ENCODE measurements around the gene FLCN. TPM values are rescaled to one million over a fixed set of nuclear protein-coding genes. Genes with fewer than 3 reads are reported as not detected.

Gene FLCN
- total and polyA plus RNA-seq, 3 donors from 2014 or later, result 47.9 to 159 (median 129) TPM

DNA sequence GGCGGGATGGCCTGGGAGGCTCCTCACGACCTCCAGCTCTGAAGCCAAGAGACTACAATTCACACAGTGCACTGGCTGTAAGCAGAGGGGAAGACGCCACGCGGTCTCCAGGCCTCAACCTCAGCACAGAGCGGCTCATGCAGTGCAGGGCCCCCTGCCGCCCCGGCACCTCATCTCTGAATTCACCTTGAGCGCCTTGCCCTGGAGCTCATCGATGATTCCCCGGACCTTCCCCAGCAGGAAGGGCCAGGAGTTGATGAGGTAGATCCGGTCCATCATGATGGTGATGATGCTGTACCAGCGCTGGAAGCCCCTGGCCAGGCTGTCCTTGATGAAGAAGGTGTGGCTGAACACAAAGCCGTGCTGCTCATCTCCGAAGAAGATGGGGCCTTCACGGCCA, 13.2 kb downstream of the FLCN start:
- TF ChIP-seq POLR2A (IDR thresholded peaks at IDR 0.05), result no peak
- TF ChIP-seq, protein P1, sequence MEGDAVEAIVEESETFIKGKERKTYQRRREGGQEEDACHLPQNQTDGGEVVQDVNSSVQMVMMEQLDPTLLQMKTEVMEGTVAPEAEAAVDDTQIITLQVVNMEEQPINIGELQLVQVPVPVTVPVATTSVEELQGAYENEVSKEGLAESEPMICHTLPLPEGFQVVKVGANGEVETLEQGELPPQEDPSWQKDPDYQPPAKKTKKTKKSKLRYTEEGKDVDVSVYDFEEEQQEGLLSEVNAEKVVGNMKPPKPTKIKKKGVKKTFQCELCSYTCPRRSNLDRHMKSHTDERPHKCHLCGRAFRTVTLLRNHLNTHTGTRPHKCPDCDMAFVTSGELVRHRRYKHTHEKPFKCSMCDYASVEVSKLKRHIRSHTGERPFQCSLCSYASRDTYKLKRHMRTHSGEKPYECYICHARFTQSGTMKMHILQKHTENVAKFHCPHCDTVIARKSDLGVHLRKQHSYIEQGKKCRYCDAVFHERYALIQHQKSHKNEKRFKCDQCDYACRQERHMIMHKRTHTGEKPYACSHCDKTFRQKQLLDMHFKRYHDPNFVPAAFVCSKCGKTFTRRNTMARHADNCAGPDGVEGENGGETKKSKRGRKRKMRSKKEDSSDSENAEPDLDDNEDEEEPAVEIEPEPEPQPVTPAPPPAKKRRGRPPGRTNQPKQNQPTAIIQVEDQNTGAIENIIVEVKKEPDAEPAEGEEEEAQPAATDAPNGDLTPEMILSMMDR (IDR thresholded peaks at IDR 0.05), result no peak
- intact Hi-C loops (cut with DNase I; ENCODE audit: low total_unique reads), result no loop called here
- Histone ChIP-seq H3K36me3 (ENCODE audit: low read depth, missing control alignments) (no peaks in the 10 kb centered on the region), H3K4me3 (no peak overlapping the region), H3K27me3 (no peaks in the 10 kb centered on the region), H3K9me3 (no peaks in the 10 kb centered on the region), H3K27ac (no peak overlapping the region), H3K4me1 (peaks cover 6% of the 10 kb centered on the region)
- 85 to 91% methylated on average over 9 to 16 of the region's 16 CpGs for WGBS, 2 donors
- no peak for DNase-seq

DNA sequence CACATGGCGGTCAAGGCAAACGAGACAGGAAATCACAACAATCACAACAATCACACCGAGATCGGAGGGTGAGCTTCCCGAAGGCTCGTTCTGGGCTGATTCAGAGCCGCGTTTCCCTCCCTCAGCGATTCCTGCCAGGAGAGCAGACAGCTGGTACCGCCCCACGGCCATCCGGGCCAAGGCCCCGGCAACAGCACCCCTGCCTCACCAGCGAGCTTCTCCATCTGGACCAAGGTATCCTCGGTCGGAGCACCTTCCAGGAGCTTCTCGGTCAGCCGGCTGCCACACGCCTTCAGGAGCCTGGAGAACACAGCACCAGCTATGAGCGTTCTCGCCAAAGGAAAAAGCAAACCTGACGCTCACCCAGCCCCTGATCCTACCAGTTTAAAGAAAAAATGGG, 15.6 kb downstream of the FLCN start:
- intact Hi-C loops (cut with DNase I; ENCODE audit: low total_unique reads), result no loop called here
- no peaks in the 10 kb centered on the region for H3K27me3 ChIP-seq
- H3K9me3 ChIP-seq, result no peaks in the 10 kb centered on the region
- WGBS, 2 donors, result 86 to 95% methylated on average over 22 of the region's 22 CpGs
- H3K4me3 ChIP-seq, result no peak overlapping the region
- H3K4me1 ChIP-seq, result no peaks in the 10 kb centered on the region
- DNase-seq, result no peak
- no peak overlapping the region for H3K27ac ChIP-seq
- no peaks in the 10 kb centered on the region for H3K36me3 ChIP-seq (ENCODE audit: low read depth, missing control alignments)
- TF ChIP-seq, protein P1 (IDR thresholded peaks at IDR 0.05), result no peak
- TF ChIP-seq POLR2A (IDR thresholded peaks at IDR 0.05), result no peak

DNA sequence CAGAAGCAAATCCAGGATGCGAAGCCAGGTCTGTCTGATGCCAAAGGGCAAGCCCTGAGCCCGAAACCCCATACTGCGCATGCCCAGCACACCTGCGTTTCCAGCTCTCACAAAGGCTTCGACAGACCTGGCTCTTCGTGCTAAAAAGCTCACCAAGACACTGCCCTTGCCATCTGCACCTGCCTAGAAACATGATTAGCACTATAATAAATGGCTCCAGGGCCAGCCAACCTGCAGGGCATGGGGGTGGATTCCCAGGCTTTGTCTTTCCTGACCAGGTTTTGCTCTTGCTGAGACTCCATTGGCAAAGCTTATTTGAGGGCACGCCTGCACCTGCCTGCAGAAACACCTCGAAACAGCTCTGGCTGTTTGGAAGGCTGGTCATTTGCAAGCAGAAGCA, 16.4 kb downstream of the FLCN start:
- no peaks in the 10 kb centered on the region for H3K36me3 ChIP-seq (ENCODE audit: low read depth, missing control alignments)
- TF ChIP-seq POLR2A (IDR thresholded peaks at IDR 0.05), result no peak
- TF ChIP-seq, protein P1 (IDR thresholded peaks at IDR 0.05), result no peak
- WGBS, 2 donors, result 88 to 91% methylated on average over 8 of the region's 8 CpGs
- intact Hi-C loops (cut with DNase I; ENCODE audit: low total_unique reads), result no loop called here
- H3K4me3 ChIP-seq, result no peak overlapping the region
- DNase-seq, result no peak
- H3K27ac ChIP-seq, result no peak overlapping the region
- H3K9me3 ChIP-seq, result no peaks in the 10 kb centered on the region
- no peaks in the 10 kb centered on the region for H3K4me1 ChIP-seq
- no peaks in the 10 kb centered on the region for H3K27me3 ChIP-seq

DNA sequence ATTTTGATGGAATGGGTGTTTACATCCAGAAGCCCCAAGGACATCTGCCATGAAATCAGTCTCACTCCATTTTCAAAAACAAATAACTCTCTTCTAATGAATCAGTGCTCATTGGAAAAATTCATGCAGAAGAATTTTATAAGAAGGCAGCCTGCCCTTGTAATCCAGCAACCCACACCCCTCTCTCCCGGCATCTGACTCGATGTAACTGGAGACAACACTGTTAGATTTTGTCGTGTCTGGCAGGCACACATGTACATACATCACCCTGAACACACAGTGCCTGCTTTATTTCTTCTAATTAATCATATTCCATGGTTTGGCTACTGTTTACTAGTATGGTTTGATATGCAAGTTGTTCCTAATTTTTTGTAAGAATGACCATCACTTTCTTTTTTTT, 19.0 kb downstream of the FLCN start:
- no peaks in the 10 kb centered on the region for H3K36me3 ChIP-seq (ENCODE audit: low read depth, missing control alignments)
- no peak for DNase-seq
- intact Hi-C loops (cut with DNase I; ENCODE audit: low total_unique reads), result no loop called here
- TF ChIP-seq POLR2A (IDR thresholded peaks at IDR 0.05), result no peak
- TF ChIP-seq, protein P1 (IDR thresholded peaks at IDR 0.05), result no peak
- no peak overlapping the region for H3K27ac ChIP-seq
- no peaks in the 10 kb centered on the region for H3K9me3 ChIP-seq
- H3K4me1 ChIP-seq, result no peaks in the 10 kb centered on the region
- WGBS, 2 donors, result 86 to 95% methylated on average over 3 of the region's 3 CpGs
- H3K27me3 ChIP-seq, result no peaks in the 10 kb centered on the region
- no peak overlapping the region for H3K4me3 ChIP-seq

DNA sequence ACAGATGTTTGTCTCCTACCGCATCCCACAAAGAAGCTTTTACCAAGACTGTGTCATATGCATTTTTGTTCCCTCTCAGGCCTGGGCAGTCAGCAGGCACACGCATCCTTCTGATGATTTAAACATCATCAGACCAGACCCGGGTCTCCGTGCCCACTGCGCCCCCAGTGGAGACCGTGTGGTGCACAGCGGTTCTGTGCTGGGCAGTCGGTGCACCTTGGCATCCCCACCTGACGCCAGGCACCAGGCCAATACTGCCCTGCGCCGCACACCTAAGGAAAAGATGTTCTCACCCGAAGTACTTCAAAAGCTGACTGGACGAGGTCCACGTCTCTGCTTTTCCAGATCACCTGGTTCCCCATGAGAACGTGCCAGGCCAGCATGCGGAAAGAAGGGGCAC, 20.2 kb downstream of the FLCN start:
- TF ChIP-seq, protein P1 (IDR thresholded peaks at IDR 0.05), result no peak
- TF ChIP-seq POLR2A (IDR thresholded peaks at IDR 0.05), result no peak
- no peaks in the 10 kb centered on the region for H3K4me1 ChIP-seq
- H3K9me3 ChIP-seq, result no peaks in the 10 kb centered on the region
- H3K36me3 ChIP-seq (ENCODE audit: low read depth, missing control alignments), result no peaks in the 10 kb centered on the region
- no peak overlapping the region for H3K27ac ChIP-seq
- WGBS, 2 donors, result 86 to 89% methylated on average over 13 to 16 of the region's 16 CpGs
- no peak overlapping the region for H3K4me3 ChIP-seq
- intact Hi-C loops (cut with DNase I; ENCODE audit: low total_unique reads), result no loop called here
- DNase-seq, result no peak
- H3K27me3 ChIP-seq, result no peaks in the 10 kb centered on the region

All from testis (tissue), 3 donors.